Stimulated activated CD8-positive, alpha-beta memory T cell treated with anti-CD3 and anti-CD28 coated beads, Interleukin-12 subunit alpha, Interleukin-12 subunit beta, amount 100 ng/mL, for 24 hours (primary cell): ENCODE measurements around the gene MANBA.

Experiments
- DNase-seq: peaks from one replicate; pipeline ENCODE4 v3.0.0-alpha.2; 2020; ENCODE audit errors: extremely low read depth

Gene MANBA

GRCh38 chr4:102678107-102678506, 82.7 kb downstream of the MANBA start:
- no peak for DNase-seq

- no peak for DNase-seq
Observed at GRCh38 chr4:102675141-102675540, 85.6 kb downstream of the MANBA start.

DNA sequence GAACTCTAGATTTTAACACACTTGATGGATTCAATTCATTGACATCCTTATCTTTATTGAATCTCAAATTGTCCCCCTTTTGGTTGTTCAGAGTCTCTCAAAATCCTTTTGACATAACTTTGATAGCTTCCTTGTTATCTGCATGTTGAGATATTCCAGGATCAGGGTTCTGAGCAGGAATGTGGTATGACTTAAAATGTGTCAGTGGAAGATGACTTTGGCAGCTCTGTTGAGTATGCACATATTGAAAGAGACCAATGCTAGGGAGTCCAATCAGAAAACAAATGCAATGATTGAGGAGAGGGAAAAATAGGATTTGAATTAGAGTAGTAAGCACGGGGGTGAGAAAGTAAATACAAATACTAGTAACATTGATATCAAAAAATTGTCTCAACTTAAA, 93.8 kb downstream of the MANBA start:
- no peak for DNase-seq

DNA sequence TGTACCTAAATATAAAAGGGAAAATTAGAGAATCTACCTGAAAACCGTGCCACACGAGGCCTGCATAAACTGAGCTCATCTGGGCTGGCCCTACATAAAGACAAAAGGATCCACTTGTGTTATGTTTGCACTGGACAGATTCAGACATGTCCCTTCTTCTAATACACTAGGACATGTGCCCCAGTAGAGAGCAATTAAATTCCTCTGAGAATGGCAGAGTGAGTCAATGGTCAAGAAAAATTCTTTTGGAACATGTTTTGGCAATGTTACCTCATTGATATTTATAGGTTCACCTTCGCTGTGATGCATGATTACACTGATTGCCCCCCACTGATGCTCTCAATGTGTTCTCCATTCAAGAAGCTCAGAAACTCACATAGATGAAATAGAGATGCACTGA, 95.2 kb downstream of the MANBA start:
- DNase-seq: no peak

DNA sequence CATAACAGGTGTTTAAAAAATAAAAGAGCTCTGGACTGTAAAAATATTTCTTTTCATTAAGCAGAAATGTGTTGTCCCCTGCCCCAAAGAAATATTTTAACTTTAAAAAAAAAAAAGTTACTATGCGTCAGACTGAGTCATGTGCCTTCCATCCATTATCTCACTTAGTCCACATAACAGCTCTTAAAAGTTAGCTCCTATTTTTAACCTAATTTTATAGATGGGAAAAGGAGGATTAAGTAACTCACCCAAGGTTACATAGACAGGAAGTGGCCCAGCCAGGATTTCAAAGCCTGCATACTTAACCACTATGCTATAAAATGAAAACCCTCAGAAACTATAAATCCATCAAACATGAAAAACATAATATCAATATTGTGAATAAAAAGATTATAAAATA, 97.7 kb downstream of the MANBA start:
- DNase-seq: no peak

GRCh38 chr4:102657206-102657605, 103.6 kb downstream of the MANBA start:
- DNase-seq: no peak

GRCh38 chr4:102647117-102647516, 113.7 kb downstream of the MANBA start:
- no peak for DNase-seq

DNA sequence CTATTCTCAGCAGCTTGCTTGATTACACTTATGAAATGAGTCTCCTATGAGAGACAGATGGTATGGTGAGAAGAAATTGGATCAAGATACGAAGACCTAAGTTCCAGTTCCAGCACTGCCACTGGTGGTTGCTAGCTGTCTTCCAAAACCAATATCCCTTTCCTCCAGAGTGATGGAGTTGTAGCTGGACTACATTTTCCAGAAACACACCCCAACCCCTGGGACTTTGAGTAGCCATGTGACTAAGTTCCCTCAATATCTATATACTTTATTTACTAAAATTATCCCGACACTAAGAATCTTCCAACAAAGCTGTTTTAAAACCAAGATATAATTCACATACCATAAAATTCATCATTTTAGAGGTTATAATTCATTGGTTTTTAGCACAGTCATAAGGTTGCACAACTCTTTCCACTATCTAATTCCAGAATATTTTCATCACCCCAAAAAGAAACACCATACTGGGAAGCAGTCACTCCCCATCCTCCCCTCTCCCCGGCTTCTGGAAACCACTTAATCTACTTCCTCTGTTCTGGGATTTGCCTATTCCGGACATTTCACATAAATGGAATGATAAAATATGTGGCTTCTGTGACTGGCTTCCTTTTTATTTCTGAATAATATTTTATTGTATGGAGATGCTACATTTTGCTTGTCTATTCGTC, 118.0 kb downstream of the MANBA start:
- DNase-seq: no peak

- DNase-seq: no peak
Observed at GRCh38 chr4:102641793-102642192, 119.0 kb downstream of the MANBA start.

GRCh38 chr4:102640669-102641068, 120.1 kb downstream of the MANBA start:
- DNase-seq: no peak

GRCh38 chr4:102639598-102639997, 121.2 kb downstream of the MANBA start:
- no peak for DNase-seq

- DNase-seq: no peak
Observed at GRCh38 chr4:102638621-102639020, 122.1 kb downstream of the MANBA start.

- no peak for DNase-seq
Observed at GRCh38 chr4:102637391-102637790, 123.4 kb downstream of the MANBA start.

- DNase-seq: no peak
Observed at GRCh38 chr4:102633100-102633499, 127.7 kb downstream of the MANBA start.

DNA sequence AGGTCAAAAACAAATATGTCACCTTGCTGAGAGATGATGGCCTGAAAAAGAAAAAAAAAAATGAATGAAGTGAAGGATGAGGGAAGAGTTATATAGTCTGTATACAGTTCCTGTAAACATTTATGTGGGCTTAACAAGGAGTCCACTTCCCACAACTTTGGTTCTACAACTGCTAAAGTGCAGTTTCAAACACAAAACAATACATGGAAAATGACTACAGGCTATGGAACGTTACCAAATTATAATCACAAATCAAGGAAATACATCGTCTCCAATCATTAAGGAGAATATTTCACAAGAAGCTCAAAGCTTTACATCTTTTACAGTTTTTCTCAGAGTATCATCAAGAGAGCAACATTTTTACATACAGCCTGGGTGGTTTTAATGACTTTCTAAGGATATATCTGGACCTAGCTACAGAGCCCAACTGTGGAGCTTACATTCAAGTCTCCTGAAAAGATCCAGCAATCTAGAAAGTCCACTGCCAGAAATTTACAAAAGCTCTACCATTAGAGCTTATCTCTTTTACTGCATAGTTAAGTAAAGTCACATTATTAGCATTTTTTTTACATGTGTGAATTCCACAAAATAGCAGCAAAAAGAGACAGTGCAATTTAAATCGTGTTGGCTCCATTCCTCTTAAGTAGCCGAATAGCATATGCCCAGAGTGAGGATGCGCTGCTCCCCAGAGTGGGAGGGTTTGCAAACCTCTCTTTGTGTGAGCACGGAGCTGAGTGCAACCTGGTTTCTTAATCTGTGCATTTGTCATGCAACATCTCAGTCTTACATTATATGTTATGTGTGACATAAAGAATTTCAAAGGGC, 128.3 kb downstream of the MANBA start:
- no peak for DNase-seq

- DNase-seq: no peak
Observed at GRCh38 chr4:102631616-102632015, 129.2 kb downstream of the MANBA start.

DNA sequence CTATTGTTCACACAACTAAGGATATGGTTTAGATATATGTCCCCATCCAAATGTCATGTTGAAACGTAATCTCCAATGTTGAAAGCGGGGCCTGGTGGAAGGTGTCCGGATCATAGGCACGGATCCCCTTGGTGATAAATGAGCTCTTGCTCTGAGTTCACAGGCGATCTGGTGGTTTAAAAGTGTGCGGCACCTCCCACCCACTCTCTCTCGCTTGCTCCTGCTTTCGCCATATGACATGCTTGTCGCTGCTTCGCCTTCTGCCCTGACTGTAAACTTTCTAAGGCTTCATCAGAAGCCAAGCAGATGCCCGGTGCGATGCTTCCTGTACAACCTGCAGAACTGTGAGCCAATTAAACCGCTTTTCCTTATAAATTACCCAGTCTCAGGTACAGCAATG, 131.1 kb downstream of the MANBA start:
- no peak for DNase-seq

DNA sequence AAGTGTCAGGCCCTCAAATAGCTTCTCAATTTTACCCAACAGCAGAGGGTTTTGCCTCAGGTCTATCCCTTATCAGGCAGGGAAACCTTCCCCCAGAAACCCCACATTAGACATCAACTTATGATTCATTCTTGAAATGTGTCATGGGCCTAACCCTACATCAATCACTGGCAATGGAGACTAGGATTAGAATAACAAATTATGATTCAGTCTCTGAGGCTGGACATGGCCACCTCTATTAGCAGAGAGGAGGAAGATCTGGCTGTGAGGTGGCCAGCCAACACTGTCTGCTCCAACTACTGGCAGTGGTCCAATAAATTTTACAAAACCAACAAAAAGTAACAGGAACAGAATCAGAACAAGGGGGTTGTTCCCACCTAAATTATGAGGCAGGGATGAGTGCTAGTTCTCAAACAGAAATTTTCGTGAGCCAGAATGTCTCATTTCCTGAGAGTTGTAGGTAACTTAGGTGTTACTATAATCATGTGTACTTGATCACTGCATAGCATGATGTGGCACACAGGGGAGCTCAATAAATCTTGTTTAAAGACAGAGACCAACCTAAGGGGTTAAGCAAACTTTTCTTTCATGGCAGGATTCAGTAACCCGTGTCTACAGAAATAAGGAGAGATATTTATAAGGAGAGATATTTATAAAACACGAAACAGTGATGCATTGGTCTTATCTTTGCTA, 132.8 kb downstream of the MANBA start:
- DNase-seq: no peak

DNA sequence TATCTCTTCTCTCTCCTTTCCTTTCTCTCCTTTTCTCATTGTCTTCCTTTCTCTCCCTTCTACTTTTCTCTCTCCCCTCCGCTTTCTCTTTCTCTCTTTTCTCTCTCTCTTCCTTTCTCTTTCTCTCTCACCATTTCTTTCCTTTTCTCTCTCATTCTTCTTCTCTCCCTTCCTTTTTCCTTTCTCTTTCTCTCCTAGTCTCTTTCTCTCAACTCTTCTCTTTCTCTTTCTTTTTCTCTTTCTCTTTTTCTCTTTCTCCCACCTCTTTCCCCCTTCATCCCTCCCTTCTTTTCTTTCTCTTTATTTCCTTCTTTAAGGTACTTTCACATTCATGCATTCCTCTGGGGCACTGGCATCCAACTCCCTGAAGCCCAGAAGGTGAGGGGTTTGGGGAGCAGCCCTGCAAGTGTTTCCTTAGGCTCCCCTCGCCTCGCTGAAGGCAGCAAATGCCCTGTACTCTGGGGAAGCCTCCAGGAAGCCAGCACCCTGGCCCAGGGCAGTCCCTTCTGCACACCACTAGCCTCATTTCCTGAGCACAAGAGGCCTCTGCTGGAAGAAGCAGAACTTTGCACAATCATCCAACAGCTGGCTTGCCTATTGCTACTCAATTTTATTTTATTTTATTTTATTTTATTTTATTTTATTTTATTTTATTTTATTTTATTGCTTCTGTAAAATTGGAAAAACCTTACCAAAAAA, 135.4 kb downstream of the MANBA start:
- no peak for DNase-seq

- DNase-seq: no peak
Observed at GRCh38 chr4:102624505-102624904, 136.3 kb downstream of the MANBA start.

- DNase-seq: no peak
Observed at GRCh38 chr4:102623622-102624021, 137.1 kb downstream of the MANBA start.
